ENCODE data around the gene TLR9.

The TLR9 gene

DNA sequence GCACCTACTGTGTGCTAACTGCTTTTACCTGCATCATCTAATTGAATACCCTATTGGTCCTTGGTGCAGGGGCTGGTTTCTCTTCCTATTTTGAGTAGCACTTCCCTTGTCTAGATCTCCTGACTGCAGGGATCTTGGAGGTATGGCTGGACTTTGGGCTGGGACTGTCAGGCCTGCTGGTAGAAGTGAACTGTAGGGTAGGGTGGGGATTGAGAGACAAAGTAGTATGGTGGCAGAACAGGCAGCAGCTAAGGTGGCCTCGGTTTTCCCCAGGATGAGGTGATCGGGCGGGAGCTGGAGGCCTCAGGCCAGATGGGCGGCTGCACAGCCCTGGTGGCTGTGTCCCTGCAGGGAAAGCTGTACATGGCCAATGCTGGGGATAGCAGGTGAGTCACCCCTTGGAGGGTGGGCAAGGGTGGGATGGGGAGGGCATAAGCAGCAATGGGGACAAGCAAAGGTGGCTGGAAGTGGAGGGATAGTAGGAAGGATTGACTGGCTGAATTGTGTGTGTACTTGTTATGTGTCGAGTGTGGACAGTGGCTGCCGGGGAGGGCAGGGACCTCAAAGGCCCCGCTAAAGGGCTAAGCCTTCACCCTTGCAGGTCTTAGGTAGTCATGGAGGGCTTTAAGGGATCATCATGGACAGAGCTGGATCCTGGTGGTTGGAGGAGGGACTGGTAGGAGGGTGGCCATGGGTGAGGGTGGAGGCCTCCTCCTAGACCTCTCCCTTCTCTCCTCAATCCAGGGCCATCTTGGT is 22.1 kb upstream of the TLR9 start:
- no peak for DNase-seq

DNA sequence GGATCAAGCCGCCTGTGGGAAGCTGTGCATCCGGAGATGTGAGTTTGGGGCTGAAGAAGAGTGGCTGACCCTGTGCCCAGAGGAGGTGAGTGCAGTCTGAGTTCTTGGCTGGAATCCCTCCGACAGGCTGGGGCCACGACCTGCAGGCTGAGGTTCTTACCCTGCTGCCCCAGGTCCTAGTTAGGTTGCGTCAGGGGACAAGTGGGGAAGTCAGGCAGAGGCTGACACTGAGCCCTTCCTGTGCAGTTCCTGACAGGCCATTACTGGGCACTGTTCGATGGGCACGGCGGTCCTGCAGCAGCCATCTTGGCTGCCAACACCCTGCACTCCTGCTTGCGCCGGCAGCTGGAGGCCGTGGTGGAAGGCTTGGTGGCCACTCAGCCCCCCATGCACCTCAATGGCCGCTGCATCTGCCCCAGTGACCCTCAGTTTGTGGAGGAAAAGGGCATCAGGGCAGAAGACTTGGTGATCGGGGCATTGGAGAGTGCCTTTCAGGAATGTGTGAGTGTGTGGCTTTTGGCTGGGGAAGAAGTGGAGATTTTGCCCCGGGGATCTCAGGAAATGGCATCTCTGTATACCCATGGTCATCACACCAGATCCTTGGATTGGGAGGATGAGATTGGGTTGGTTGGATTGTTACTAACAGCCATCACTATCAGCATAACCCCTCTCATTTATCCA is 21.4 kb upstream of the TLR9 start:
- DNase-seq = no peak

DNA sequence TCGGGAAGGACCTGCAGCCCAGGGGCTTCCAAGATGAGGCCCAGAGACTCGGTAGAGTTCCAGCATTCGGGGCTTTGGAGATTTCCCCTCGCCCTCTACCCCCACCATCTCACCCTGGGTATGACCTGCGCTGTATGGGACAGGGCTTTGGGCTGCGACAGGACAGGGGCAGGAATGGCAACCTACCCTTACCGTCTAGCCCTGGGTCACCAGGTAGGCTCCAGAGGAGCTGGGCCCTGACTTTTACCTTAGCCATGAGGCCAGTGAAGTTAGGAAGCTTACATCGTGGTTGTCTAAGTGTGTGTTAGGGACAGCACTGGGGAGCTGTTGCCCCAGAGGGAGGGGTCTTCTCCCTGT is 20.8 kb upstream of the TLR9 start:
- DNase-seq = no peak

DNA sequence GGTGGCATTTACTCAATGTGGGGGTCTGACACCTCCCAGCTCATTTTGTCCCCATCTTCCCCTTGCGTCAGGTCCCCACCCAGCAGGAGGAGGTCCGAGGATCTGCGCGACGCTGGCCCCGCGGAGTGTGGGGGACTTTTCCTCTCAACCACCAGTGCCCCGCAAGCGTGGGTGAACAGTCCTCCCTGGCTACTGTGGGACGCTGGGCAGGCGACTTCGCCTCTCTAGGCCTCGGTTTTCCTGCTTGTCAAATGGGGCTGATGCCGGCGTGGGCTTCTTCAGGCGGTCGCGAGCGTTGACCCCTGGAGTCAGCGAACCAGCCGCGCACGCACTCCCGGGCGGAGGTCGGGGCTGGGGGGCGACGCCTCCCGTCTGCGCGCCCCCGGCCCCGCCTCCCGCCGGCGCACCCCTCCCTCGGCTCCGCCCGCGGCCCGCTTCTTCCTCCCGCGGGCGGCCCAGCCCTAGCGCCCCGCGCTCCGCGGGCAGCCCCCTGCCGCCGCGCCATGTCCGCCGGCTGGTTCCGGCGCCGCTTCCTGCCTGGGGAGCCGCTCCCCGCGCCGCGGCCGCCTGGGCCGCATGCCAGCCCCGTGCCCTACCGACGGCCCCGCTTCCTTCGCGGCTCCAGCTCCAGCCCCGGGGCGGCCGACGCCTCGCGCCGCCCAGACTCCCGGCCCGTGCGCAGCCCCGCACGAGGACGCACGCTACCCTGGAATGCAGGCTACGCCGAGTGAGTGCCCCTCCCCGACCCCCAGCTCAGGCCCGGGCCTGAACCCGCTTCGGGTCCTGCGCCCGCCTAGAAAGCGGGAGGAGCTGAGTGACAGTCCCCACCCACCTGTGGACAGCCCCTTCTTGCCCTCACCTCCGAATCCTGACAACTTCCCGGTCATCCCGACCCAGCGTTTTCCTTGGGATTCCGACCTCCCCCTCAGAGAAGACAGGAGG is 20.1 kb upstream of the TLR9 start, which contains the start of gene PPM1M:
PPM1M (plus strand) TSS at position 438 of the 942 bp plus-strand sequence; CDS start at position 504, 66 bp downstream.
- no peak for DNase-seq

DNA sequence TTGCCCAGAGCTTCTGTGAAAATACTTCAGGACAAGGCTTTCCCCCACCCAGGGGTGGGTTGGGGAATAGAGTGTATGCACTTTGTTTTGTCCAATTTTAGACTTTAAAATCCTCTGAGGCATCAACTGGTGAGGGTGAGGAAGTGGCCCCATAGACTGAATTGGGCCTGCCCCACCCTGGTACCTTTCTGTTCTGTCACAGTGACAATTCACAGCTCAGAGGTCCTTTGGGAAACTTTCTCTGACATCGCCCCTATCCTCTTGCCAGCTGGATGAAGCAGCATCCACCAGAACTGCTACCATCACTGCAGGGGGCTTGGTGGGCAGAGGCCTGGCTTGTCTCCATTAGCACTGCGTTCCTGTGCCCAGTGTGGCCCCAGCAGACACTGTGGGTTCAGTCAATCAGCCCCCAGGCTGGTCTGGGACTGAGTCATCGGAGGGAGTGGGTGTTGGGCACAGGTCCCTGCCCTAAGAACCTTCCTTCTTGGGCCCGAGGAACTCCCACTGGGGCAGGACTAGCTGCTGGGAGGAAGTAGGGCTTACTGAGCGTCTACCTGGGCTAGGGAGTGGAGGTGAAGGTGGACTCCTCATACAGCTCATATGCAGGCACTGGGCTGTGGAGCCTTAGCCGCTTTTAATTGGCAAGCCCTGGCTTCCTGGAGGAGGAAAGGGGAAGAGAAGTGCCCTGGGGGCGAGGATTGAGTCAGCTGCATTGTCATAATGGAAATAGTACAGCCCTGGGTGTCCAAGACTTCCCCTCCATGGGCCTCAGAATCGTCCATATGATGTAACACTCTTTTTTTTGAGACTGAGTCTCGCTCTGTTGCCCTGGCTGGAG is 18.6 kb upstream of the TLR9 start:
- DNase-seq = no peak

DNA sequence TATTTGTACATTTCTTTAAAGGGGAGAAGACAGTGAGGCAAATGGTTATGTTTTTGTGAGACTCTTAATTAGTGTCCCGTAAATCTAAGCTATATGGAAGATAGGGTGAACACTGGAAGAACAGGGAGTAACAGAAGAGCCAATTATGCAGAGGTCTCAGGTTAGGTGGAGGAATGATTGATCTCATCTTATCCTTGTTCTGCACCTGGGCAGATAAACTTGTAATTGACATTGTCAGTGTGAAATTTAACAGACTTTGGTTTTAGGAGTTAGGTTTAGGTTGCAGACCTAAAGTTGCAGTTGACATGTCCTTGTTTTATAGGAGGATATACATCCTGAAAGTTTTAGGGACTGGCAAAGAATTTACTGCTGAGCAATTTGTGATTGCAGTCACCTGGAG is 16.6 kb upstream of the TLR9 start:
- no peak for DNase-seq

DNA sequence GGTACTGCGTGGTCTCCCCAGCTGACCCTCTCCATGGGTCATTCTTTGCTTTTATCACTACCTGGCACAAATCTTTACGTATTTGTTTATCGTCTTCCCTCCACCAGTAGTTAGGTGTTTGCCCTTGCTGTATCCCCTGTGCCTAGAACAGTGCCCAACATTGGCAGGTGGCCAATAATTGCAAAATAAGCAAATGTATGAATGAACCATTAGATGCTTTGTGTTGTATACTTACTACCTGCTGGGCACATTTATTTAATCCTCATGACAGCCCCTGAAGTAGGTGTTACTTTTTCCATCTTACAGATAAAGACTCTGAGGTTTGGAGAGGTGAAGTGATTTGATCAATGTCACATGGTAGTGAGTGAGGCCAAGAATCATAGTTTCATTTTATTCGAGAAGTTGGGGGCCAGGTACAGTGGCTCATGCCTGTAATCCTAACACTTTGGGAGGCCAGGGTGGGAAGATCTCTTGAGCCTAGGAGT is 15.5 kb upstream of the TLR9 start:
- no peak for DNase-seq

DNA sequence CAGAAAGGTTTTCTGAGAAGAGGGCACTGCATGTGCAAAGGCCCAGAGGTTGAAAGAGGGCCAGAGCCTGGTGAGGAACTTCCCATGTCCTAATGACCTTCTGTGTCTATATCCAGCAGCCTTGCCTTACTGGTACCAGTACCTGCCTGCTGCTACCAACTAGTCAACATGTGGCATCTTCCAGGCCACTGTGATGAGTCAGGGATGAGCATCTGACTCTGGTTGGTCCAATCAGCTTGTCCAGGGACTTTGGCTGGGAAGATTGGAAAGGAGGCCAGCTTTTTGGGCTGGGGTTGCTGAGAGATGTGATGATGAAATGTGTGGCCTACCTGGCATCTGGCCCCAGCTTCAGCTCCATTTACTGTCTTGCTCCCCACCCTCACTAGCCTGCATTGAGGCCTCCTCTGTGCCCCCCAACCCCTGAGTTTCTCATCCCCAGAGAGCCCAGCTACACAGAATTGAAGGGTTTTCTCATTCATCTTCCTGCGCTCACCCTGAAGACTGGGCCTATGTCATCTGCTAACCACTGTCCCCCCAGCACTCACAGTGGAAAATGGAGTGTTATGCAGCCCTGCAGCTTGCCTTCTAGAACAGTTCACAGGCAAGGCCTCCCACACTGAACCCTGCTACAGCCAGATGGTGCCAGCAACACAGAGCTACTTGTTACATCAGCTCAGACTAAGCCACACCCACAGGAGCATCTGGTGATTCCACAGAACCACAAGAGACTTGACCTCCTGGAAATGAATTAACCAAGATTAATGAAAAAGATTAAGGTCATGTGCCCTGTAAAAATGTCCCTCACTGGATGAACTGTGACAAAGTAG is 14.8 kb upstream of the TLR9 start:
- DNase-seq = no peak

DNA sequence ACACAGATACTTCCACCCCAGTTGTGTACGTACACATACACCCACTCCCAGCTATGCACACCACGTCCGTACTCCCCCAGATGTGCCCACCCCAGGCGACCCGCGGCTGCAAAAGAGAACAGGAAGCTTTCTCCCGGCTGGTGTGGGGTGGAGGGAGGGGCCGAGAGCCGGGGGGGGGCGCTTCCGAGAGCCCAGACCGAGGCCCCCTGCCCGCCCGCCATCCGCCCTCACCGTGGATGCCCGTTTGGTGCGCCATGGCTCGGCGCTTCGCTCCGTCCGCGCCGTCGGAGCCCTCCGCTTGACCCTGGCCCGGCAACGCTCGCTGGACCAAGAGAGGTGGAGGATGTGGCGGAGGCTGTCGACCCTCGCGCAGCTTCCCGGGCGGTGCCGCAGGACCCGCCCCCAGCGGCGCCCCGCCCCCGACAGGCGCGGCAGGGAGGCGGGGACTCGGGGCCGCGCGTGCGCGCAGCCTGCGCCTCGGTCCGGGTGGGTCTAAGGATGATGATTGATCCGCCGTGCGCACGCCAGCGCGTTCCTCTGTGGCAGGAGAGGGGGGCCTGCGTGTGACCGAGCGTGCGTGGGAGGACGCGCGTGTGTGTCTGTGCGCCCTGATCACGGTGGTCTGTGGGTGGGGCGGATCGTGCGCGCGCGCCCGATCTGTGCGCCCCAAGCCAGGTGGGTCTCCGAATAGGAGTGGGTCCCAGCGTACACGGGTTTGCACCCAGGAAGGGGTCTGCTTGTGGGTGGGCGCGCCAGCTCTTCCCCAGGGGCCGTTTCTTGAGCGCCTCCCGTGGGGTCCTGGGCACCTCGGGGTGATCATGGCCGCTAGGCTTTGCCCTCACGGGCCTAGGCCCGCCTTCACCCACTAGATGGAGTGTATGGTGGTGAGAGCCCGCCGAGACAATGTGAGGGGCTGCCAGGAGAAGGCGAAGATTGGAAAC is 13.6 kb upstream of the TLR9 start, which contains the start of gene TWF2:
TWF2 (minus strand) TSS at position 398 of the 941 bp plus-strand sequence; CDS start at position 256, 142 bp downstream.
- DNase-seq = peak; percentile 51

DNA sequence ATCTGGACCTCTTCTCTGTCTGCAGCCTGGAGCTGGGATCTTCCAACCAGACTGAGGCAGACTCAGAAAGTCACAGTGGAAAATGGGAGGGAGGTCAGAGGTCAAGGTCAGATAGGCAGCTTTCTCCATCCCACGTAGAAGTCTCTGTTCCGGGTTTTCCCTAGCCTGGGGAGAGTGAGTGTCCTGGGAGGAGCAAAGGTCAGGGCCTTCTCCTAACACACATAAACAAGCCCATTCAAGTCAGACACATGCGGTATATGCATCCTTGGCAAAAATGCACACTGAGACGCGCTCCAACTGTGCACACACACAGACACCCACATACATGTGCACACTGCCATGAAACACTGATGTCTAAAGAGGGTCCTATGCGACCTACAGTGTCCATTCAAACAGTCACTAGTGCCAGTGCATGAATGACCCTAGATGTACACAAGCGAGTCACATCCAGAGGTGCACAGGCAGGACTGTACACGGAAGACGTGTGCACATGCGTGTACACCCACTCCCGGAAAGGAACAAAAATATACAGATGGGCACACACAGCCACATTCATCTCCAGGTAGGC is 12.8 kb upstream of the TLR9 start:
- no peak for DNase-seq

DNA sequence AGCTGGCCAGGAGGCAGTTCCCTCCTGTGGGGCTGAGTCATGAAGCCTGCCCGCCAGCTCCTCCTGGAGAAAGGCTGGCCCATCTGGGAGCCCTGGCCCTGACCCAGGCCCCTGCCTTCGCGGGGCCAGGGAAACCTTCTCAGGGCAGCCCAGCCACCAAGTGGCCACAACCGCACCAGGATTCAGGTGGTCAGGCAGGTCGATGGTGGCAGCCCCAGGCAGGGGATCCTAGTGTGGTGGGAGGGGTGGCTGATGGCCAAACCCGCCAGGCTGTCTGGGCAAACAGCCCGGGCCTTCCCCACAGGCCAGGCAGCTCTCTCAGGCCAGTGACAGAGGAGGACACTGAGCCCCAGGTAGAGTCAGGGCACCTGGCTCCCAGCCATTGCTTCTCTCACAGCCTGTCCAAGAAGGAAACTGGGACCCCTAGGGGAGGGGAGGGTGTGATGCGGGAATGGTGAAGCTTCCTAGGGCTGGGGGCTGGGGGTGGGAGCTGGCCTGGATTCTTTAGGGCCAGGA is 12.3 kb upstream of the TLR9 start:
- DNase-seq = no peak

DNA sequence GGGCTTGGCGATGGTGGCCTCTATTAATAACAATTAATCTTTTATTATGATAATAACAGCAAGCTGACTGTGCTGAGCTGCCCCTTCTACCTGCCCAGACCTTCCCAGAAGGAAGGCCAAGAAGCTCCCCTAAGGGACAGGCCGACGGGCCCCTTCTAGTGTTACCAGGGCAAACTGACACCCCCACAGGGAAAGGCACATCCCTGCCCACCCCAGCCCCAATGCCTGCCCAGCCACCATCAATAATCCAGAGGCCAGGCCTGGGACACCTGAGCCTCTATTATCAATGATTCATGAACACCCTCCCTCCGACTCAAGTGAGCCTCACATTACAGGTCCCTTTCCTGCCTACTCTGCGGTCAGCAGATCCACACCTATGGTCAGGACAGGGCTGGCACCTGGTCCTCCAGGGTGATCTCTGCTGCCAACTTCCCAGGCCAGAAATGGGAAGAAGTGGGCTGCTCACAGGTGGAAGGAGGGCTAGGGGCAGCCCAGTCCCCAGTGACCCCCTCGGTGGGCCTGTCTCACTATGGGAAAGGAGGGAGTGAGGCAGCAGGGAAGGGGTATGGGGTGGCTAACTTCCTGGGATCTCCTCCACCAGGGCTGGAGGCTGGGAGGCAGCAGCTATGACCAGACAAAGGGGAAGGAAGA is 11.7 kb upstream of the TLR9 start:
- DNase-seq = no peak

DNA sequence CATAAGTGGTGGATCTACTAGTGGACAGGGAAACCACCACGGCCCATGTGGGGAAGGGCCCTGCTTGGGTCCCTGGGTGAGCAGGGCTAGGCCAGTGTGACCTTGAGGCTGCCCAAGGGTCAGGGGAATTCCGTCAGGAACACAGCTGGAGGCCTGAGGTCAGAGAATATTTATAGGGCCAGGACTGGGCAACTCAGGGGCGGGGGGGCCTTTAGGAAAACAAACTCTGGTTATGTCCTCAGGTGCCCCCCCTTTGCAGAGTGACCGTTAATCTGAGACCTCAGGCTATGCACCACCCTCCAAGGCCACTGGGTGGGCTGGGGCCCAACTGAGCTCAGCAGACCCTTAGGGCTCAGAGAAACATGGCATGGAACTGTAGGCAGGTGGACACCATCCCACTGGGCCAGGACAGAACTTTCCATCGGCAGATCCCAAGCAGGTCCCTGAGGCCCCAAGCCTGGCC is 11.0 kb upstream of the TLR9 start:
- DNase-seq = no peak

DNA sequence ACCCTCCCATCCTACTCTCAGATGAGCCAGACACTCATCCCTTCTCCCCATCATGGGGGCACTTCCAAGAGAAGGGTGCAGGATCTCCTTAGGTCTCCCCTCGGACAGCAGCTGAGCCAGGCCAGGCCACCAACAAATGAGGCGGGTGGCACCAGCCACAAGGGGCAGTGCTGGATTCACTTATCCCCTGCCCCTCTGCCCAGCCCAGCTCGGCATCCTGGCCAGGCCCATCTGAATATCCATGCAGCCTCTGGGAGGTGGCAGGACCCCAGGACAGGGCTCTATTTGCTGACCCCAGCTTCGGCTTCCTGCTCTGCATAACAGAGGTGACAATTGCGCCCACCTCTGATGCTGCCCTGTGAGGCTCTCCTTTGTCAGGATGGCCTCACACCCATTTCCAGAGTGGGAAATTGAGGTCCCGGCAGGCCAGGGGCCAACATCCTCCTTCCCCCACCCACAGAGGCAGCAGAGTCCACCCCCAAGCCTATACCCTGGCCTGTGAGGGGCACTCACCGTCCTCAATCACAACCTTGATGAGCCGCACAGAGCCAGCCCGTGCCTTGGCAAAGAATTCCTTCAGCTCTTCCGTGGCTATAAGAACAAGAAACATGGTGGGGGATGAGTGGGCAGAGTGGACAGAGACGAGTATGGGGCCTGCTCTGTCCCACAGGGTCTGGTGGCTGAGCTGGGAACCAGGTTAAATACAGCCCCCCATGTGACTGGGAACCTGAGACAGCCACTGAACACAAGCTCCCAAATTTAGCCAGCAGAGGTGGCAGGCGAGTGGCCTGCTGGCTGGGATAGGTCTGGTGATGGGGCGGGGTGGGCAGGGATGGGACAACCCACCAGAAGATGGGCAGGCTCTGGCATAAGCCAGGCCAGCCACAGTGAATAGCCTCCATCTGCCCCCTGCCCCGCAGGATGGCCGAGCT is 9.3 kb upstream of the TLR9 start:
- DNase-seq = no peak

DNA sequence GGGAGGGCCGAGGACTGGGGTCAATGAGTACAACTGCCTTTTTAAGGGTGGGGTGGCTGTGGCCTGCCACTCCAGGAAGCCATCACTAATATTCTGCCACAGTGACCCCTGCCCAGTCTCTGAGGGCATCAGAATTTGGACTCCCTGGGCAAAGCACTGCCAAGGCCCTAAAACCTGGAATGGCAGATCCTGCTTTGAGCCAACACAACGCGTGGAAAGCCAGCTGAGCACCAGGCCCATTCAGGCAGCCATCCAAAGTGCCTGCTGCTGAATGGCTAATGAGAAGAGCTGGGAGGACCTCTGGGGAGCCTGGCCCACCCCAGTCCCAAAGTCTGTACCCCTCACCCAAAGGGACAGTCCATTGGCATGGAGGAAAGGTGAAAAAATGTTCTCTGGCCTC is 8.5 kb upstream of the TLR9 start:
- DNase-seq = no peak

DNA sequence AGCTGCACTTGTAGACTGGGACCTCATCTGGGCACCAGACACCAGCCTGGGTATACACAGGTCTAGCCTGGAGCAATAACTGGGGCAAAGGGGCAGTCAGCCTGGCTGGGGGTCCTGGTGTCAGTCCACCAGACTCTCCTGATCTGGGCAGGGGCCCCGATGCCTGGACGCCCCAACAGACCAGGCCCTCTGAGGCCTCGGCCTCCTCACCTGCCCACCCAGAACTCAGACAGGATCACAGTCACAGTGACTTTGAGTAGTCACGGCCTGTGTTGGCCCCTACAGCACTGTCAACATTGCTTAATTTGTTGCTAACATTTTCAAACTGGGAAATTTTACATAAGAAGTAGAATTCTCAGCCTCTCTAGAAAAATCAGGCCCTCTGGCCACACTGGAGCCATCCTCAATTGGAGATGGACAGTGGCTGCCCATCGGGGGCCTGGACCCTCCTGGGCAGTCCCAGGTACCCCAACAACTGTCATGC is 7.7 kb upstream of the TLR9 start:
- no peak for DNase-seq

DNA sequence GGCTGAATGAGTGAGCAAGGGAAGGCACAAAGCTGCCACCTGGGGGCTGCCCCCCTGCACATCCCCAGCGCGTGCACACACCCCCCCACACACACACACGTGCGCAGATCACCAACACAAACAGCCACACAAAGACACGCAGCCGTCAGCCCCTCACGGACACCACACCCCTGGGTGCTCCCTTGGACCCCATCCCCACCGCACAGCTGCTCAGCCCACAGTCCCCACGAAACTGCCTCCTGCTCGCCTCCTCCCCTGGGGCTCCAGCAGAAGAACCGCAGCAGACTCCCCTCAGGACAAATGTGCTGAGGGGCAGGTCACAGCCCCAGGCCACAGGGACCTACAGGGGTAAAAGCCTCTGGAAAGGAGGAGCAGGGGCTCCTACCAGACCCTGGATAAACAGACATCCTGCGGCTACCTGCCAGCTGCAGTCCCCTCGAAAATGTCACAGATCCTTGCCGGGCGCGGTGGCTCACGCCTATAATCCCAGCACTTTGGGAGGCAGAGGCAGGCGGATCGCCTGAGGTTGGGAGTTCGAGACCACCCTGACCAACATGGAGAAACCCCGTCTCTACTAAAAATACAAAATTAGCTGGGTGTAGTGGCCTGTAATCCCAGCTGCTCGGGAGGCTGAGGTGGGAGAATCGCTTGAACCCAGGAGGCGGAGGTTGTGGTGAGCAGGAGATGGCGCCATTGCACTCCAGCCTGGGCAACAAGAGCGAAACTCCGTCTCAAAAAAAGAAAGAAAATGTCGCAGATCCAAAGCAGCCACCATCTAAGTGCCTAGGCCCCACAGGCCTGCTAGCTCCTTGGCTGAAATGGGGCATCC is 7.0 kb upstream of the TLR9 start:
- DNase-seq = no peak

Measured in KG1 (cell line).